ENCODE results near the gene ZNF541.

- TF ChIP-seq CTCF (IDR thresholded peaks at IDR 0.05; ENCODE audit: low read length) (no peak), EZH2 (optimal IDR thresholded peaks at IDR 0.05; ENCODE audit: low read depth, low read length) (no peak), EZH2phosphoT487 (IDR thresholded peaks at IDR 0.05; ENCODE audit: low read length) (no peak)
Observed at GRCh38 chr19:47589824-47590223, 16.9 kb upstream of the ZNF541 start.
